NT2/D1 (cell line): ENCODE measurements around the gene EMD.

Source experiments
- DNase-seq: peaks from one replicate; pipeline ENCODE4 v3.0.0-alpha.2; 2011; ENCODE audit warnings: low read depth, low spot score
- H3K27me3 ChIP-seq: 2 replicates; pipeline ENCODE4 v1.6.0; 2011; ENCODE audit warnings: mild to moderate bottlenecking; ENCODE audit not compliant: insufficient read length, insufficient read depth
- H3K36me3 ChIP-seq: 2 replicates; pipeline ENCODE4 v1.6.1; 2011; ENCODE audit warnings: mild to moderate bottlenecking, low read length, mixed read lengths; ENCODE audit not compliant: insufficient read depth, insufficient read length
- H3K4me1 ChIP-seq: 2 replicates; pipeline ENCODE4 v1.5.1; 2011; ENCODE audit not compliant: insufficient read depth, insufficient read length
- H3K4me3 ChIP-seq: 2 replicates; pipeline ENCODE4 v1.5.1; 2011; ENCODE audit warnings: low read depth; ENCODE audit not compliant: insufficient read length
- H3K9ac ChIP-seq: 2 replicates; pipeline ENCODE4 v1.6.0; 2011; ENCODE audit warnings: low read depth; ENCODE audit not compliant: insufficient read length
- H3K9me3 ChIP-seq: 2 replicates; pipeline ENCODE4 v1.5.1; 2011; ENCODE audit warnings: mild to moderate bottlenecking, low read length; ENCODE audit not compliant: insufficient read depth
- SUZ12 ChIP-seq: IDR thresholded peaks from 2 replicates; pipeline ENCODE4 v1.6.1; 2011; ENCODE audit not compliant: insufficient read length, insufficient read depth; ENCODE audit errors: extremely low read depth
- YY1 ChIP-seq: IDR thresholded peaks from 2 replicates; pipeline ENCODE4 v1.6.1; 2011; ENCODE audit not compliant: insufficient read length, insufficient read depth
- ZNF274 ChIP-seq: IDR thresholded peaks from 2 replicates; pipeline ENCODE4 v1.6.1; 2011; ENCODE audit warnings: mild to moderate bottlenecking, low read depth, low read length

The EMD gene

GRCh38 chrX:154369449-154370299 is 9.4 kb upstream of the EMD start:
- Histone ChIP-seq H3K27me3 (no peaks in the 10 kb centered on the region), H3K4me3 (peak overlapping the region; percentile 81), H3K36me3 (peaks cover 48% of the 10 kb centered on the region), H3K9me3 (no peaks in the 10 kb centered on the region), H3K9ac (peak overlapping the region; percentile 92), H3K4me1 (peaks cover 4% of the 10 kb centered on the region)
- TF ChIP-seq SUZ12: no peak
- TF ChIP-seq YY1: no peak
- peak; percentile 76 for DNase-seq

GRCh38 chrX:154370300-154371016 is 8.6 kb upstream of the EMD start:
- no peaks in the 10 kb centered on the region for H3K27me3 ChIP-seq
- H3K9me3 ChIP-seq: no peaks in the 10 kb centered on the region
- H3K4me3 ChIP-seq: peak overlapping the region; percentile 81
- TF ChIP-seq YY1 (no peak), SUZ12 (no peak), ZNF274 (no peak)
- no peak for DNase-seq
- H3K4me1 ChIP-seq: peaks cover 4% of the 10 kb centered on the region
- H3K36me3 ChIP-seq: peaks cover 43% of the 10 kb centered on the region
- H3K9ac ChIP-seq: peak overlapping the region; percentile 92

- no peaks in the 10 kb centered on the region for H3K9me3 ChIP-seq
- peak overlapping the region; percentile 92 for H3K9ac ChIP-seq
- peak; percentile 67 for DNase-seq
- H3K4me3 ChIP-seq: peak overlapping the region; percentile 81
- no peaks in the 10 kb centered on the region for H3K27me3 ChIP-seq
- TF ChIP-seq ZNF274 (no peak), YY1 (no peak), SUZ12 (no peak)
- H3K36me3 ChIP-seq: peaks cover 38% of the 10 kb centered on the region
- peaks cover 4% of the 10 kb centered on the region for H3K4me1 ChIP-seq
Observed at GRCh38 chrX:154371017-154371788, 7.9 kb upstream of the EMD start.

GRCh38 chrX:154371789-154372300 is 7.2 kb upstream of the EMD start:
- DNase-seq: no peak
- H3K9me3 ChIP-seq: no peaks in the 10 kb centered on the region
- peaks cover 4% of the 10 kb centered on the region for H3K4me1 ChIP-seq
- no peak for TF ChIP-seq YY1
- no peak for TF ChIP-seq SUZ12
- TF ChIP-seq ZNF274: no peak
- peak overlapping the region; percentile 34 for H3K4me3 ChIP-seq
- peak overlapping the region; percentile 56 for H3K9ac ChIP-seq
- H3K27me3 ChIP-seq: no peaks in the 10 kb centered on the region
- H3K36me3 ChIP-seq: peaks cover 31% of the 10 kb centered on the region

DNA sequence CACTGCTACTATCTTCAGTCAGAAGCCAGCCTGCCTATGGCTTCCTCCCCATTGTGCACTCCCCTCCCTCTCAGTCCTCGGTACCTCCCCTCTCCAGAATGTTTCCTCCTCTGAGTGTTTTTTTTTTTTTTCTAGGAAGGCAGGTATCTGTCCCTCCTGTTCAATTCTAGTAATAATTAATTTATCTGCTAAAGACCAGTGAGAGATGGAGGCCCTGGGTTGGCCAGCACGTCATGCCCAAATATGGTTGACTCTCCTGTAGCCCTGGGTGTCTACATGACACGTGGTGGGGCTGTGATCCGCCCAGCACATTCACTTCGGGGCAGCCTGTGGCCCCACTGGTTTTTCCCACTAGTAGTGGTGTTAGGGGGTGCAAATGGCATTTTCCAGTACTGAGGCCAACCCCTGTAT is 6.5 kb upstream of the EMD start:
- no peak overlapping the region for H3K4me3 ChIP-seq
- no peaks in the 10 kb centered on the region for H3K9me3 ChIP-seq
- no peaks in the 10 kb centered on the region for H3K27me3 ChIP-seq
- TF ChIP-seq ZNF274 (no peak), YY1 (no peak), SUZ12 (no peak)
- H3K36me3 ChIP-seq: peaks cover 24% of the 10 kb centered on the region
- no peak for DNase-seq
- no peak overlapping the region for H3K9ac ChIP-seq
- peaks cover 2% of the 10 kb centered on the region for H3K4me1 ChIP-seq

- DNase-seq: no peak
- Histone ChIP-seq H3K9me3 (no peaks in the 10 kb centered on the region), H3K36me3 (peaks cover 13% of the 10 kb centered on the region), H3K9ac (peak overlapping the region; percentile 42), H3K27me3 (no peaks in the 10 kb centered on the region), H3K4me3 (peak overlapping the region; percentile 34), H3K4me1 (no peaks in the 10 kb centered on the region)
- TF ChIP-seq ZNF274 (no peak), YY1 (no peak), SUZ12 (no peak)
Observed at GRCh38 chrX:154373340-154374306, 5.5 kb upstream of the EMD start.
